ENCODE data around the gene SYNM.

GRCh38 chr15:99158626-99159412, 53.9 kb downstream of the SYNM start:
- no peak for TF ChIP-seq POU6F1 (CRISPR knock-in tag; IDR thresholded peaks at IDR 0.05; ENCODE audit: borderline replicate concordance, low read depth)
- TF ChIP-seq GLIS3 (CRISPR knock-in tag; IDR thresholded peaks at IDR 0.05), result no peak
- TF ChIP-seq CREB5 (CRISPR knock-in tag; IDR thresholded peaks at IDR 0.05; ENCODE audit: low read depth), result no peak
- no peak for TF ChIP-seq ZFP3 (CRISPR knock-in tag; IDR thresholded peaks at IDR 0.05)
- no peak for TF ChIP-seq ARNTL (CRISPR knock-in tag; IDR thresholded peaks at IDR 0.05; ENCODE audit: borderline replicate concordance, low read depth)
- TF ChIP-seq PATZ1 (CRISPR knock-in tag; IDR thresholded peaks at IDR 0.05; ENCODE audit: borderline replicate concordance), result no peak
- TF ChIP-seq OSR1 (CRISPR knock-in tag; IDR thresholded peaks at IDR 0.05), result no peak
- no peak for TF ChIP-seq ZNF565 (CRISPR knock-in tag; conservative IDR thresholded peaks at IDR 0.05; ENCODE audit: low read depth)
- TF ChIP-seq TCF4 (CRISPR knock-in tag; IDR thresholded peaks at IDR 0.05; ENCODE audit: borderline replicate concordance), result no peak
- no peak for TF ChIP-seq ZFP30 (CRISPR knock-in tag; IDR thresholded peaks at IDR 0.05)
- TF ChIP-seq ZC3H10 (CRISPR knock-in tag; IDR thresholded peaks at IDR 0.05), result no peak

Data from SK-N-SH treated with all-trans-retinoic acid at 6 μM for 48 hours (cell line).